Stimulated activated CD4-positive, alpha-beta T cell treated with anti-CD3 and anti-CD28 coated beads, Interleukin-12 subunit alpha, Interleukin-12 subunit beta, amount 100 ng/mL, for 48 hours (primary cell): Measurements from ENCODE around the gene C1QBP.
"Not testable (repeated sequence)": the region's sequence is repeated elsewhere in the genome, so short reads cannot be mapped to it uniquely, and the experiment has no call there.

Experiments
- DNase-seq, 3 donors: peaks; one replicate each; pipeline ENCODE4 v3.0.0-alpha.2; 2020; ENCODE audit warnings: low read depth in 2 of 3, low spot score in 1 of 3

Gene C1QBP

DNA sequence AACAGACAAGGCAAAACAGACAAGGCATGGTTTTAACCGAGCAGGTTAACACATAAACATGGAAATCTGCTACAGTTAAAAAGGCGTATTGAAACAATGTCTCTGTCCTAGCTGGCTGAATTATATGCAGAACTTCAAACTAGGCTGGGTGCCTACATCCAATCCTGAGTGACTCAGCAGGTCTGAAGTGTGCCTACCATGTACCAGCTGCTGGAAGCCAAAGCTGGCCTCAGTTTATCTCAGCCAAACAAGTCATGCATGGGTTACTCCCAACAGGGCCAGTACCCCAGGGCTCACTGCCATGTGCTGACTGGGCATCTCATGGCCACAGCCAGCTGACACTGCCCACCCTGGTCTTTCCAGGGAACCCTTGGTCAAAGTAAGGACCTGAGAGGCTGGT lies 4.0 kb downstream of the C1QBP start:
- no peak for DNase-seq

DNA sequence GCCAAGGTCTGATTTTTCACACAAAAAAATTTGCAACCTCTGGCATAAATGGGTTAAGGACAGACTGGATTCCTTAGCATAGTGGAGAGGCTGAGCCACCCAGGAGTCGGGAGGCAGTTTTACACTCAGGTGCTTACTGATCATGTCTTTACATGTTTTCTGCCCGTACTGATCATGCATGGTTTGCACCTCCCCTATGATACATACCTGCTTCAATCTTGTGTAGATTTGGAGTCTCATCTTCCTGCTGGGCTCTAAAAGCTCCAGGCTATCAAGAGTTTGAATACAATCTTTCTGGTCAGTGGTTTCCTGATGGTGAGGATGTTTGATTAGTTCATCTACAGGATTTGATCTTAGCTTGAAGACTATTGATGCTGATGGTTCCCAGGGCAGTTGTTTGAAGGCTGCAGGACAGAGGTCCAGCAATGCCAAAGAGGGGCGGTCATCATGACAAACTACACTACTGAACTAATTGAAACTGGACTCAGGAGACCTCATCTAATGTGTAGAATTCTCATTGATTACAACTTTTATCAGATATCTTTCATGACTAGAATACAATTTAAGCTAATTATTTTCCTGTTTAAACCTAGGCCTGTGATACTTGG lies 6.9 kb downstream of the C1QBP start:
- no peak for DNase-seq

DNA sequence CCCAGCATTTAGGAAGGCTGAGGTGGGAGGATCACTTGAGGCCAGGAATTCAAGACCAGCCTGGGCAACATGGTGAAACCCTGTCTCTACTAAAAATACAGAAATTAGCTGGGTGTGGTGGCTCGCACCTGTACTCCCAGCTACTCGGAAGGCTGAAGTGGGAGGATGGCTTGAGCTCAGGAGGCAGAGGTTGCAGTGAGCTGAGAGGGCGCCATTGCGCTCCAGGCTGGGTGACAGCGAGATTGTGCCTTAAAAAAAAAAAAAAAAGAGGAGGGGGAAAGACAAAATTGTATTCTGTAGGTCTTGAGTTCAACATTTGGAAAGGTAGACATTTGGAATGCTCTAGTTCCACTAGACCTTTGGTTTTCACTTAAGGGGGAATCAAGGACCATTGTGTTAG lies 7.7 kb downstream of the C1QBP start:
- DNase-seq, result not testable (repeated sequence)

DNA sequence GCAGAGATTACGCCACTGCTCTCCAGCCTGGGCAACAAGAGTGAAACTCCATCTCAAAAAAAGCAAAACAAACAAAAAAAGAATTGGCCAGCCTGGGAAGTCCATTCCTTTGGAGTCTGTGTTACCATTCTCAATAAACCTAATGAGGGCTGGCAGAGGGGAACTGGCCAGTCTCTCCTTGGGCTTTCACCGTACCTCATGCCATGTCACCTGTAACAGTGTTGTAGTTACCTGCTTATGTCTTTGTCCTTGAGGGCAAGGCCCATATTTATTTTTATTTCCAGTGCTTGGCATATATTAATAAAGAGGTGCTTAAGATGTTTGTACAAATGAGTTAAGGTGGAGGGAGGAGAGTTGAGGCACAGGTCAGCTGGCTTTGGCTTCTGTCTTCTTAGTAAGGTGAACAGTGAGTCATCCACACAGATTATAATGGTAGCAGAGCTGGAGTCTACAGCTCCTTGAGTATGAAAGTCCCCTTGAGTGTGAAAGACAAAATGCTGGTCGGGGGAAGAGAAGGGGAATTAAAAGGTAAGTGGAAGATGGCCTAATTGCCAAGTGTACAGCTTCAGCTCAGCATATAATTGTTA lies 8.4 kb downstream of the C1QBP start:
- DNase-seq, result no peak

DNA sequence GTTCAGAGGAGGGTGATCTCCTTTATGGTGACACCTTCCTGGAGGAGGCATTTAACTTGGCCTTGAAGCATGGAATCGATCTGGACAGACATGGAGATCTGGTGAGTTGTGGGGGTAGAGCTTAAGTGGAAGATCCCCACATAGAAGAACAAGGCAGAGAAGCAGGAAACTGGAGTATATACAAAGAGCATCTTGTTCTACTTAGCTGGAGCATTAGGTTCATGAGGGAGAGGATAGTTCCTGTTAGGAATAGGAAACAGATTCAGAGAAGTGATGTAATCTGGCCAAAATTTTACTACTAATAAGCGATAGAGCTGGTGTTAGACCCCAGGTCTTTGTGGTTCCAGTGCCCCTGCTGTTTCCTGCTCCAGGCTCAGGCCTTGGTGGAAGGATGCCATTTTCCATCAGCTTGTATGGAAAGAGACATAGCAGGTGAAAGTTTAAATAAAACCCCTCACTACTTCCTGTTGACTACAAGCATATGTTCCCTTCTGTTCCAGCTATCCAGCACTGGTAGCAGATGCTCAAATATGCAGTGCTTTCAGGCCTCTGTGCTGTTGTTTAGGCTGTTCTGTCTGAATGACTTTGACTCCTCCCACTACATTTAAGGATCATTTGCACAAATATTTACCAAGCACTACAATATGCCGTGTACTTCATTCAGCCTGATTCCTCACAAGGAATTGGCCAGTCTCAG lies 9.6 kb downstream of the C1QBP start:
- DNase-seq, result no peak

DNA sequence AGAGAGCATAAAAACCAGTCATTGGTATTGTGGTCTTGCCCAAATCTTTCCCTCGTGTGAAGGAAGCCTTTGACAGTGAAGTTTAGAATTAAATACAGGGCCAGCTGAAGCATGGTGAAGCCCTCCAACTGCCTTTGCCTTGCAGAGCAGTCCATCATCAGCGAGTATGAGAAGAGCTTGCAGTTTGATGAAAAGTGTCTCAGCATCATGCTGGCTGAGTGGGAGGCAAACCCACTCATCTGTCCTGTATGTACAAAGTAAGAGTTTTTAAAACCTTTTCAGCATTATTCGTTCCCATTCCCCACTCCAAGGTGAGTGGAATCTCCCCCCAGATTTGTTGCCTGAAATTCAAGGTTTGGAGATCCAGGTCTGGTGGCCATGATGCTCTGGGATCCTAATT lies 13.1 kb downstream of the C1QBP start:
- DNase-seq, result no peak

DNA sequence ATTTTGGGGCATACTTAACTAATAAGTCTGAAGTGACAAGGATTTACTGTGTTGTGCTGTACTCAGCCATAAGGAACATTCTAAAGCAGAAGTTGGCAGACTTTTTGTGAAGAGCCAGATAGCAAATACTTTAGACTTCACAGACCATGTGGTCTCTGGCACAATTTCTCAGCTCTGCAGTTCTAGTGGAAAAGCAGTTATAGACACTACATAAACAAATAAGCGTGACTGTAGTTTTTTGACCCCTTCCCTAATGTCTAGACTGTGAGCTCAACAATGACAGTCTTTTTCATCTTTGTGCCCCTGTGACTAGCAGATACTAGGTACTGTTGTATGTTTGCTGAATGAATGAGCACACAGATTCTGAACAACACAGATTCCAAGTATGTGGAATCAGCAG lies 14.0 kb downstream of the C1QBP start:
- no peak for DNase-seq

DNA sequence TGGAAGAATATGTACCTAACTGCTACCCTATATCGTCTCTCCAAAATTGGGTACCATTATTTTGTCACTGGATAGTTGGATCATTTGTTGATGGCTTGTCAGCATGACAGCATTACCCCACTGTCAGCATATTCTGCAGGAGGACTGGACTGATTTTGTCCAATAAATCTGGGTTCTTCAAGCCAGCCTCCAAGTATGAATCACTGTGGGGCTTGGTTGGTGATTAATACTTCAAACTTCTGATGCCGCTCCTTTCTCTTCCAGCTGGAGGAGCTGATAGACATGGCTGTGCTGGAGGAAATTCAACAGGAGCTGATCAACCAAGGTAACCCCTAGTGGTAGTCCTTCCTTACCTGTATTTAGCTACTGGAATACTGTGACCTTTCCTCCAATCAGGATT lies 16.4 kb downstream of the C1QBP start:
- DNase-seq, result no peak

DNA sequence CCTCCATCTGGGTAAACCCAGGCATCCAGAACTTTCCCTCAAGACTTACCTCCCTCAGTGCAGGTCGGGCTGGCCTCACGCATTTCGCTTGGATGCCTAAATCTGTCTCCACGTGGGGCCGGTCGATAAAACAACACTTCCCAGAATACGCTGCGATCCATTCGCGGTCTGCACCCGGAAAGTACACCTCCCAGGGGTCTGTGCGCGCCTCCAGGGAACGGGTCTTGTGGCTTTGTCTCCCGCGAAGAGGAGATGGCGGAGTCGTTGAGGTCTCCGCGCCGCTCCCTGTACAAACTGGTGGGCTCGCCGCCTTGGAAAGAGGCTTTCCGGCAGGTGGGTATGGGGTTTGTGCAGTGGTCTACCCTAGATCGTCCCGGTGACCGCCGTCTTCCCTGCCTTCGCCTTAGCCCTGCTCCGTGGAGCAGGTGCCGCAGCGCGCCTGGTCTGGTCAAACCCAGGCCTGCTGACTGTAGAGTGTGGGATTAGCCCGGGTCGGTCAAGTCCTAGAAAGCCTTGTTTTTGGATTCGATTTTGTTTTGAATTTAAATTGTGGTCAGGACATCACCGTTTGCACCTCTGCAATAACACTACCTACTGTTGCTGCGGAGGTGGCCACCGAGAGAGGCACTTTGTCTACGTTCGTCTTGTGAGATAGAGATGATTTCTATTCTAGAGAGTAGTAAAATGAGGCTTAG lies 18.8 kb downstream of the C1QBP start, which contains the start of gene RPAIN:
RPAIN (plus strand) TSS at position 224 of the 695 bp plus-strand sequence; CDS start at position 253, 29 bp downstream.
- peak; percentile 78 to 81 (median 79) for DNase-seq

DNA sequence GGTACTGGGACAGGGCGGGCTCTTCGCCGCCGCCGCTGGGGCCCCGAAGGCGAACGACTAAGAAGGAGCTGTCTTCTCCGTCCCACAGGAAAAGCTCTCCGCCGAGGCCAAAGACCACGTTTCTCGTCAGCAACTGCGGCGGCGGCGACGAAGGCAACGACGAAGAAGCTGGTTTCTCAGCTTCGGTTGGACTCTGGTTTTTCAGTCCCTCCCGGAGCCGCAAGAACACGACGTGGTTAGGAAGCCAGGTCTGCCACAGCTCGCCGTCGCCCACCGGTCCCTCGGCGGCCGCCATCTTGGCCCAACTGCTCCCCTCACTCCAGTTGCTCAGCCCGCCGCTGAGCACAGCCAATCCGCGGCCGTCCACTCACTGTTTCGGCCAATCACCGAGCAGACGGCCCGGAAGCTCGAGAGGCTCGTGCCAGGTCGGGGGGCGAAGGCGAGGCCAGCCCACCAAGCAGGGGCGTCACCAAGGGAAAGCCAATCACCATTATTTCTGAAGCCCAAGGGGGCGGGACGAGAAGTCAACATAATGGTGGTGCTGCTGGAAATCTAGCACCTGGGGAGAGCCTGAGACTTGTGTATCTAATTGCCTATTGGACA lies 19.5 kb downstream of the C1QBP start, which contains the start of gene NUP88:
NUP88 (minus strand) TSS at position 307 of the 603 bp plus-strand sequence; CDS start at position 295, 12 bp downstream.
- peak; percentile 89 to 95 (median 94) for DNase-seq

DNA sequence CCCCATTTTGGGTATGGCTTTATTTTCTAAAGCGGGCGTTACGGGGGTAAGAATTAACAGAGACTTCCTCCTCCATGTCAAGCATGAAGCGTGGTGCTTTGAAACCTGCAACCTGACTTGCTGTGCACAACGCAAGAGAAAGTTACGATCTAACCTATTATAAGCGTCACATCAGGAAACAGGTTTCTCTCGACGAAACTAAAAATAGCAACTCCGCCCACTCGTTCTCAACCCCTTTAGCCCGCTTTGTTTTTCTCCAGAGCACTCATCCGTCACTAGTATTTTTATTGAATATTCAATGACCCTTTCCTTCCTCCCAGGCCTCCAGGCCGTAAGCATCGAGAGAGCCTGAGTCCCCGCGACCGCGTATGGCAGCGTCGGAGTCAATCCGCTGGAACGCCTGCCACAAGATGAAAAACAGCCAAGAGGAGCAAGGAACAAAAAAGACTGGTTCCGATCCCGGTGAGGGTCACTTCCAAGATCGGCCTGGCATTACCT lies 20.0 kb downstream of the C1QBP start:
- DNase-seq, result peak; percentile 43 to 63 (median 45)

DNA sequence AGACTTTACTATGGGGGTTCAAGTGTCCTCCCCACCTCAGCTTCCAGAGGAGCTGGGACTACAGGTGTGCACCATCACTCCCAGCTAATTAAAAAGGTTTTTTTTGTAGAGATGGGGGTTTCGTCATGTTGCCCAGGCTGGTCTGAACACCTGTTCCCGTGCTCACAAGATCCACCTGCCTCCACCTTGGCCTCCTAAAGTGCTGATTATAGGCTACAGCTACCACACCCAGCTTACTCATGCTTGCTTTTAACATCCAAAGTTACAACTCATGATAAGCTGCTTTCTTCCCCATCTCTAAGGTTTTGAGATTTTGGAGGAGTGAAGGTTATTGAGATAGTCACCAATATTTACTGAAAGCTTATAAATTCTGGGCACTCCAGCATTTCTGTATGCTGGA lies 22.1 kb downstream of the C1QBP start:
- DNase-seq, result no peak

DNA sequence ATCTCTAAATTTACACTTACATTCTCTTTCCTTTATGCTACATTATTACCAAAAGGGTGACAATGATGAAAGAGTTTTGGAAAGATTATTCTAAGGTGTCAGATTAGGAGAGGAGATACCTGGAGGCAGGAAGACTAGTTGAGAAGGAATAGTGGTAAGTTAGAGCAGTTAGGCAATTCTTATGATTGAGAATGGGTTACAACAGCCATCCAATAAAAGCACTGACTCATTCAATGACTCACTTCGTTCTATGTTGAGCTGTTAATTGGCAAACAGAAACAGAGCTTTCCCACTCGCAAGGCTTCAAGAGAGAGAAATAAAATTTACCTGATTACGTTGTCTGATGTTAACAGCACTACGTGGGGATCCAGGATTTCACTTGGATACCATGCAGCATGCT lies 25.3 kb downstream of the C1QBP start:
- no peak for DNase-seq

DNA sequence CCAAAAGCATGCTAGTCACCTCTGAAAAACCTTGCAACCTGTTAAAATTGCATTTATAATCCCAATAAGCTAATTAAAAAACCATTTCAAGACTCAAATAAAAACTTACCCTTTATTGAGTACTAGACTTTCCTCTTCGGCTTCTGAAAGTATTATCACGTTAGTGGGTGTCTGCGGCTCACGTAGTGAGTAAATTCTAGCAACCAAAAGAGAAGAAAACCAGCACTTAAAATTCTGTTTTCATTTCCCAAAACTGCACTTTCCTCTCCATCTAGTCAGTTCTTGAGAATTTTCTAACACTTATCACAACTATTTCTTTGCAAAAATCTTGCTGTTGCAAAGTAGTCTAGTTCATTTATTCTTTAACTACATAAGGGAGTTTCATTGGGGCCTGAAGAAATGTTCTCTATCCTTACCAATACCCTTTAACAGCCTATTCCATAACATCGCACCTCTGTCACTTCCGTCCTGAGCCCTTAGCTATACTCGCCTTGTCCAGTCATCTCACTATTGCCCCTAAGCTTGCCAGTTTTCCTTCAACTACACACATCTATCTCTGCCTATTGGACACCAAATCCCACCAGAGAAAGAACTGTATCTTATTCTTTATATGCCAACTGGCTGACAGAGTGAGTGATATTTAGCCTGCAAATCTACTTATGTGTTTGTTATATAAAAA lies 28.2 kb downstream of the C1QBP start:
- no peak for DNase-seq

DNA sequence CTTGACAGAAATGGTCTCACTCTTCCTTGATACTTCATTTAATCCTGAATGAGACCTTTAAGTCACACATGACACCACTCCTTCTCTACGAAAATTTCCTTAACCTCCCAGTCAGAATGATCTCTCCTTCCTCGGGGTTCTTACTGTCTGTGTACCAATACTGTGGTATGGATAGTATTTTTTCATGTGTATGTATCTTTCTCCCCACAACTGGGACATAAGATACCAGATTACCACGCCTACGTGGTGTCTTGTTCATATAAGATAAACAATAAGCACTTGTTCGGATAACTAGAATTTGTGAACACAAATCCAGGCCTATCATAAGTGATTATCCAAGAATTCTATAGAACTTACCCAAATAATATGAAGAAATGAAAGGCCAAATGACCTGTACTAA lies 30.8 kb downstream of the C1QBP start:
- DNase-seq, result no peak

DNA sequence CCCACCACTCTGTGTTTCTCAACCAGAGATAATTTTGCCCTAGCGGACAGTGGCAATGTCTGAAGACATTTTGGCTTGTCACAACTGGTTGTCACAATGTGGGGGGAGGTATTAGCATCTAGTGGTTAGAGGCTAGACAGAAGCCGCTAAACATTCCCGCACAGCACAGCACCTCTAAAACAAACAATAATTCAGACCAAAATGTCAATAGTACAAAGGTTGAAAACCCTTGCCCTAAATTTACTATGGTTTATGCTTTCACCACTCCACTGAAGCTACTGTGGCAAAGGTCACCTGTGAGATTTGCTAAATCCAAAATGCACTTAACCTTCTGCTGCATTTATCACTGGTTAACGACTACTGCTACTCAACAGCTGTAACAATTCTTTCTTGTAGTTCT lies 33.6 kb downstream of the C1QBP start:
- DNase-seq, result no peak

DNA sequence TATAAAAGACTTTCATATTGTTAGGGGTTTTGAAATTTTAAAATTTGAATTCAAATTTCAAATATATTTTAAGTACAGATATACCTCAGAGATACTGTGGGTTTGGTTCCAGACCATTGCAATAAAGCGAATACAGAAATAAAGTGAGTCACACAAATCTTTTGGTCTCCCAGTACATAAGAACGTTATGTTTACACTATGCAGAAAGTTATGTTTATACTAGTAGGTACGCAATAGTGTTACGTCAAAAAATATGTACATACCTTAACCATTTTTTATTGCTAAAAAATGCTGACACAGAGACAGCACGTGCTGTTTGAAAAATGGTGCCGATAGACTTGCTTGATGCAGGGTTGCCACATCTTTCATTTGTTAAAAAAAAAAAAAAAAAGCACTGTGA lies 39.2 kb downstream of the C1QBP start:
- no peak for DNase-seq

DNA sequence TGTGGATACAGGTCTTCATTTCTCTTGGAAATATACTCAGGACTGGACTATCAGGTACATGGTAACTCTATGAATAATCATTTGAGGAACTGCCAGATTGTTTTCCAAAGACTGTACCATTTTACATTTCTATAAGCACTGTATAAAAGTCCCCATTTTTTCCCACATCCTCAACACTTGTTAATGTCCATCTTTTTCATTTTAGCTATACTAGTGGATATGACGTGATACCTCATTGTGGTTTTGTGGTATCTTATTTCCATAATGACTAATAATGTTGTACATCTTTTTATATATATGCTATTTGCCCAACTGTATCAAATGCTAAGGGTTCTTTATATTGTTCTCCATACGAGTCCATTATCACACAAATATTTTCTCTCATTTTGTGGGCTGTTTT lies 42.3 kb downstream of the C1QBP start:
- DNase-seq, result no peak

DNA sequence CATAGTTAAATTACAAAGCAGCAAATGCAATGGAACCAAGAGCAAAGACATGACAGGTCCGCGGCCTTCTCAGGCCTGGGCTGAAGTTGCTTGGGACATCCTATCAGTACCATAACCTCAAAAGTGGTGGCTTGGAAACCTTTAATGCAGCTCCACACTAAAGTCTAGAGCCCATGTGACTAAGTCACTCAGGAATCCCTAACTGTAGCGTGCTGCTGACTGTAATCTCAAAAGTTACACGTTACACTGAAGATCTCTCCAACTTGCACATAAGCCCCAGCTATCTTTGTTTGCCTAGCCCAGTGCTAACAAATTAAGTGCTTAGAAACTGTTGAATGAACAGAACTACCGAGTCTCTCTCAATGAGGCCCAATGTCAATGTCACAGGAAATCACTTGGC lies 47.3 kb downstream of the C1QBP start:
- no peak for DNase-seq
